ENCODE data around the gene OR10D3.
"Not testable (repeated sequence)": the region's sequence is repeated elsewhere in the genome, so short reads cannot be mapped to it uniquely, and the experiment has no call there.

The OR10D3 gene

GRCh38 chr11:124183068-124183467, at the start of gene OR10D3:
Gene OR10D3, plus strand, starts transcription at chr11:124183345. Its CDS starts 1,925 bp downstream, at chr11:124185270.
- in situ Hi-C loops (cut with HindIII; ENCODE audit: low pct_unique_long_range_greater_than_20kb, low sequenced_read_pairs): no loop called here
- no peak for DNase-seq (ENCODE audit: low read depth in 1 of 2, low spot score in 1 of 2)
- no peak for TF ChIP-seq JUND (IDR thresholded peaks at IDR 0.05; ENCODE audit: low read depth)

- in situ Hi-C loops (cut with HindIII; ENCODE audit: low pct_unique_long_range_greater_than_20kb, low sequenced_read_pairs): no loop called here
- DNase-seq (ENCODE audit: low read depth in 1 of 2, low spot score in 1 of 2): no peak
- no peak for TF ChIP-seq JUND (IDR thresholded peaks at IDR 0.05; ENCODE audit: low read depth)
Observed at GRCh38 chr11:124143034-124143433, 40.1 kb upstream of the OR10D3 start.

GRCh38 chr11:124147951-124148350, 35.2 kb upstream of the OR10D3 start:
- TF ChIP-seq JUND (IDR thresholded peaks at IDR 0.05; ENCODE audit: low read depth): no peak
- in situ Hi-C loops (cut with HindIII; ENCODE audit: low pct_unique_long_range_greater_than_20kb, low sequenced_read_pairs): no loop called here
- DNase-seq (ENCODE audit: low read depth in 1 of 2, low spot score in 1 of 2): no peak

GRCh38 chr11:124150684-124151083, 32.5 kb upstream of the OR10D3 start:
- no peak for DNase-seq (ENCODE audit: low read depth in 1 of 2, low spot score in 1 of 2)
- in situ Hi-C loops (cut with HindIII; ENCODE audit: low pct_unique_long_range_greater_than_20kb, low sequenced_read_pairs): no loop called here
- no peak for TF ChIP-seq JUND (IDR thresholded peaks at IDR 0.05; ENCODE audit: low read depth)

GRCh38 chr11:124152770-124153407, 30.3 kb upstream of the OR10D3 start:
- in situ Hi-C loops (cut with HindIII; ENCODE audit: low pct_unique_long_range_greater_than_20kb, low sequenced_read_pairs): no loop called here
- no peak for TF ChIP-seq JUND (IDR thresholded peaks at IDR 0.05; ENCODE audit: low read depth)
- DNase-seq (ENCODE audit: low read depth in 1 of 2, low spot score in 1 of 2): no peak

- DNase-seq (ENCODE audit: low read depth in 1 of 2, low spot score in 1 of 2): no peak
- in situ Hi-C loops (cut with HindIII; ENCODE audit: low pct_unique_long_range_greater_than_20kb, low sequenced_read_pairs): no loop called here
- no peak for TF ChIP-seq JUND (IDR thresholded peaks at IDR 0.05; ENCODE audit: low read depth)
Observed at GRCh38 chr11:124153821-124154220, 29.3 kb upstream of the OR10D3 start.

- in situ Hi-C loops (cut with HindIII; ENCODE audit: low pct_unique_long_range_greater_than_20kb, low sequenced_read_pairs): no loop called here
Observed at GRCh38 chr11:124159481-124159880, 23.7 kb upstream of the OR10D3 start.

GRCh38 chr11:124160986-124161385, 22.2 kb upstream of the OR10D3 start:
- TF ChIP-seq JUND (IDR thresholded peaks at IDR 0.05; ENCODE audit: low read depth): no peak
- no peak for DNase-seq (ENCODE audit: low read depth in 1 of 2, low spot score in 1 of 2)
- in situ Hi-C loops (cut with HindIII; ENCODE audit: low pct_unique_long_range_greater_than_20kb, low sequenced_read_pairs): no loop called here

More at GRCh38 chr11:124159481-124159880, 23.7 kb upstream of the OR10D3 start:
- DNase-seq (ENCODE audit: low read depth in 1 of 2, low spot score in 1 of 2): no peak
- no peak for TF ChIP-seq JUND (IDR thresholded peaks at IDR 0.05; ENCODE audit: low read depth)

GRCh38 chr11:124167826-124168231, 15.3 kb upstream of the OR10D3 start:
- TF ChIP-seq JUND (IDR thresholded peaks at IDR 0.05; ENCODE audit: low read depth): no peak
- in situ Hi-C loops (cut with HindIII; ENCODE audit: low pct_unique_long_range_greater_than_20kb, low sequenced_read_pairs): no loop called here
- DNase-seq (ENCODE audit: low read depth in 1 of 2, low spot score in 1 of 2): no peak

- no peak for TF ChIP-seq JUND (IDR thresholded peaks at IDR 0.05; ENCODE audit: low read depth)
- DNase-seq (ENCODE audit: low read depth in 1 of 2, low spot score in 1 of 2): no peak
- in situ Hi-C loops (cut with HindIII; ENCODE audit: low pct_unique_long_range_greater_than_20kb, low sequenced_read_pairs): no loop called here
Observed at GRCh38 chr11:124168796-124169195, 14.3 kb upstream of the OR10D3 start.

GRCh38 chr11:124170315-124170714, 12.8 kb upstream of the OR10D3 start:
- peak in 1 of 2 experiments; percentile 81 for DNase-seq (ENCODE audit: low read depth in 1 of 2, low spot score in 1 of 2)
- in situ Hi-C loops (cut with HindIII; ENCODE audit: low pct_unique_long_range_greater_than_20kb, low sequenced_read_pairs): not testable (repeated sequence)

- DNase-seq (ENCODE audit: low read depth in 1 of 2, low spot score in 1 of 2): peak in 1 of 2 experiments; percentile 79
- TF ChIP-seq JUND (IDR thresholded peaks at IDR 0.05; ENCODE audit: low read depth): no peak
- in situ Hi-C loops (cut with HindIII; ENCODE audit: low pct_unique_long_range_greater_than_20kb, low sequenced_read_pairs): no loop called here
Observed at GRCh38 chr11:124170801-124171586, 12.2 kb upstream of the OR10D3 start.

GRCh38 chr11:124172101-124172500, 11.0 kb upstream of the OR10D3 start:
- TF ChIP-seq JUND (IDR thresholded peaks at IDR 0.05; ENCODE audit: low read depth): no peak
- DNase-seq (ENCODE audit: low read depth in 1 of 2, low spot score in 1 of 2): no peak
- in situ Hi-C loops (cut with HindIII; ENCODE audit: low pct_unique_long_range_greater_than_20kb, low sequenced_read_pairs): no loop called here

All from T47D (cell line).